ENCODE data around the gene PKN1.
A peak's percentile ranks its signal among the peaks of the same experiment; 100 is the strongest.

Gene PKN1

DNA sequence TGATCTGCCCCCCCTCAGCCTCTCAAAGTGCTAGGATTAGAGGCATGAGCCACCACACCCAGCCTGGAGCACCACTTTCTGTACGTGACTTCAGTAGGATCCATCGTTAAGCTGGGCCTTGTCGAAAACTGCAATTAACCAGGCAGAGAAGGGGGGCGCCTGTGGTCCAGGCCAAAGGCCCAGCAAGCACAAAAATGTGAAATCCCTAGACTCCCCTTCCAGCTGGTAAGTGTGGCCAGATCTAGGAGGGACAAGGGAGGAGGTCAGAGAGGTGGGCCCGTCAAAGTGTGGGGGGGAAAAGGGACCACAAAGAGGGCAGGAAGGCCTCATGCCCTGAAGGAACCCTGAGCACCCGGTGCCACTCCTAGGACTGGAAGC, 27.7 kb upstream of the PKN1 start:
- no peak for DNase-seq
- peaks cover 0 to 26% (median 5%) of the 10 kb centered on the region in 4 donors for H3K4me1 ChIP-seq
- TF ChIP-seq, protein P1, sequence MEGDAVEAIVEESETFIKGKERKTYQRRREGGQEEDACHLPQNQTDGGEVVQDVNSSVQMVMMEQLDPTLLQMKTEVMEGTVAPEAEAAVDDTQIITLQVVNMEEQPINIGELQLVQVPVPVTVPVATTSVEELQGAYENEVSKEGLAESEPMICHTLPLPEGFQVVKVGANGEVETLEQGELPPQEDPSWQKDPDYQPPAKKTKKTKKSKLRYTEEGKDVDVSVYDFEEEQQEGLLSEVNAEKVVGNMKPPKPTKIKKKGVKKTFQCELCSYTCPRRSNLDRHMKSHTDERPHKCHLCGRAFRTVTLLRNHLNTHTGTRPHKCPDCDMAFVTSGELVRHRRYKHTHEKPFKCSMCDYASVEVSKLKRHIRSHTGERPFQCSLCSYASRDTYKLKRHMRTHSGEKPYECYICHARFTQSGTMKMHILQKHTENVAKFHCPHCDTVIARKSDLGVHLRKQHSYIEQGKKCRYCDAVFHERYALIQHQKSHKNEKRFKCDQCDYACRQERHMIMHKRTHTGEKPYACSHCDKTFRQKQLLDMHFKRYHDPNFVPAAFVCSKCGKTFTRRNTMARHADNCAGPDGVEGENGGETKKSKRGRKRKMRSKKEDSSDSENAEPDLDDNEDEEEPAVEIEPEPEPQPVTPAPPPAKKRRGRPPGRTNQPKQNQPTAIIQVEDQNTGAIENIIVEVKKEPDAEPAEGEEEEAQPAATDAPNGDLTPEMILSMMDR (IDR thresholded peaks at IDR 0.05): no peak
- H3K36me3 ChIP-seq: peaks cover 80 to 99% (median 91%) of the 10 kb centered on the region in 3 donors
- H3K4me3 ChIP-seq: no peak overlapping the region
- H3K27me3 ChIP-seq: no peaks in the 10 kb centered on the region
- H3K27ac ChIP-seq: peak overlapping the region; percentile 66 to 67
- intact Hi-C loops (cut with DNase I; ENCODE audit: low total_unique reads): loop anchor here (10.0 kb wide), 1 partner anchor 261 kb away; no protein-coding TSS in a partner anchor
- no peaks in the 10 kb centered on the region for H3K9me3 ChIP-seq

DNA sequence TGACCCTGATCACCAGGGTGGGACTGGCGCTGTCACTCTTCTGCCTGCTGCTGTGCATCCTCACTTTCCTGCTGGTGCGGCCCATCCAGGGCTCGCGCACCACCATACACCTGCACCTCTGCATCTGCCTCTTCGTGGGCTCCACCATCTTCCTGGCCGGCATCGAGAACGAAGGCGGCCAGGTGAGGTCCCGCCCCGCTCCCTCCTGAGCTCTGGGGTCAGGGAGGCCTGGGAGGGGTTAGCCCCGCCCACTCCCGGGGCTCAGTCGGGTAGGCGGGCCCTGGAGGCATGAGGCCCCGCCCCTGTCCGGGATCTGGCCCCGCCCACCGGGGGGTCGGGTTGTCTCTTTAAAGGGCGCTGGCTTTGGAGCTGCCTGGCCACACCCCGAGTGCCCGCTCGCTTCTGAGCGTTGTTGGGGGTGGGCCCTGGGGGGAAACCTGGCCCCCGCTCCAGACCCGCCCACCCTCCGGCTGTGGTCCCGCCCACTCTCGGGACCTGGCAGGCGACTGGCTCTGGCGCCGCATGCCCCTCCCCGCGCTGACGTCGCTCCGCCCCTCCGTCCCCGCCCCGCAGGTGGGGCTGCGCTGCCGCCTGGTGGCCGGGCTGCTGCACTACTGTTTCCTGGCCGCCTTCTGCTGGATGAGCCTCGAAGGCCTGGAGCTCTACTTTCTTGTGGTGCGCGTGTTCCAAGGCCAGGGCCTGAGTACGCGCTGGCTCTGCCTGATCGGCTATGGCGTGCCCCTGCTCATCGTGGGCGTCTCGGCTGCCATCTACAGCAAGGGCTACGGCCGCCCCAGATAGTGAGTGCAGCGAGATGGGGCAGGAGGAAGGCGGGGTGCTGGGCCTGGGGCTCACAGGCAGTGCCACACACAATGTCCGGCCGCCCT, 27.1 kb upstream of the PKN1 start:
- Histone ChIP-seq H3K4me3 (peak overlapping the region in 1 of 2 donors; percentile 30), H3K4me1 (peaks cover 0 to 26% (median 5%) of the 10 kb centered on the region in 4 donors), H3K27me3 (no peaks in the 10 kb centered on the region), H3K9me3 (no peaks in the 10 kb centered on the region), H3K27ac (peak overlapping the region; percentile 66 to 67), H3K36me3 (peaks cover 81 to 99% (median 92%) of the 10 kb centered on the region in 3 donors)
- TF ChIP-seq, protein P1 (IDR thresholded peaks at IDR 0.05): peak; percentile 88 to 96
- peak; percentile 73 to 91 for DNase-seq
- intact Hi-C loops (cut with DNase I; ENCODE audit: low total_unique reads): loop anchor here (2.0 to 10.0 kb wide), 2 partner anchors 45 to 261 kb away; no protein-coding TSS in a partner anchor

DNA sequence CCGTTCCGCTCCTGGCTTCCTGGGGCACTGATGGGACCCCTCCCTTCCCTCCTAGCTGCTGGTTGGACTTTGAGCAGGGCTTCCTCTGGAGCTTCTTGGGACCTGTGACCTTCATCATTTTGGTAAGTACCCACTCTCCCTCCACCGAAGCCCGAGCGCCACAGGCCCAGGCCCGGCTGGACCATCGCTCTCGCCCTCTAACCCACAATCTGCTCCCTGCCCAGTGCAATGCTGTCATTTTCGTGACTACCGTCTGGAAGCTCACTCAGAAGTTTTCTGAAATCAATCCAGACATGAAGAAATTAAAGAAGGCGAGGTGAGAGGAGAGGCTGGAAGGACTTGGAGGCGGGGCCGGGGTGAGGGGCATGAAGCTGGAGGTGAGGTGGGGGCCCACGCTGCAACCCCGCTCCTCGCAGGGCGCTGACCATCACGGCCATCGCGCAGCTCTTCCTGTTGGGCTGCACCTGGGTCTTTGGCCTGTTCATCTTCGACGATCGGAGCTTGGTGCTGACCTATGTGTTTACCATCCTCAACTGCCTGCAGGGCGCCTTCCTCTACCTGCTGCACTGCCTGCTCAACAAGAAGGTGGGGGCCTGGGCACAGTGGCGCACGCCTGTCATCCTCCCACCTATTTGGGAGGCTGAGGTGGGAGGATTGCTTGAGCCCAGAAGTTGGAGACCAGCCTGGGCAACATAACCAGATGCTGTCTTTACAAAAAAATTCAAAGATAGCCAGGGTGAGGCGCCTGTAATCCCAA, 26.3 kb upstream of the PKN1 start:
- H3K27me3 ChIP-seq: no peaks in the 10 kb centered on the region
- H3K4me1 ChIP-seq: peaks cover 0 to 22% (median 5%) of the 10 kb centered on the region in 4 donors
- intact Hi-C loops (cut with DNase I; ENCODE audit: low total_unique reads): loop anchor here (2.0 to 10.0 kb wide), 2 partner anchors 46 to 262 kb away; no protein-coding TSS in a partner anchor
- no peak for DNase-seq
- TF ChIP-seq, protein P1 (IDR thresholded peaks at IDR 0.05): no peak
- H3K36me3 ChIP-seq: peaks cover 80 to 99% (median 92%) of the 10 kb centered on the region in 3 donors
- no peak overlapping the region for H3K4me3 ChIP-seq
- H3K27ac ChIP-seq: peak overlapping the region; percentile 66 to 67
- H3K9me3 ChIP-seq: no peaks in the 10 kb centered on the region

DNA sequence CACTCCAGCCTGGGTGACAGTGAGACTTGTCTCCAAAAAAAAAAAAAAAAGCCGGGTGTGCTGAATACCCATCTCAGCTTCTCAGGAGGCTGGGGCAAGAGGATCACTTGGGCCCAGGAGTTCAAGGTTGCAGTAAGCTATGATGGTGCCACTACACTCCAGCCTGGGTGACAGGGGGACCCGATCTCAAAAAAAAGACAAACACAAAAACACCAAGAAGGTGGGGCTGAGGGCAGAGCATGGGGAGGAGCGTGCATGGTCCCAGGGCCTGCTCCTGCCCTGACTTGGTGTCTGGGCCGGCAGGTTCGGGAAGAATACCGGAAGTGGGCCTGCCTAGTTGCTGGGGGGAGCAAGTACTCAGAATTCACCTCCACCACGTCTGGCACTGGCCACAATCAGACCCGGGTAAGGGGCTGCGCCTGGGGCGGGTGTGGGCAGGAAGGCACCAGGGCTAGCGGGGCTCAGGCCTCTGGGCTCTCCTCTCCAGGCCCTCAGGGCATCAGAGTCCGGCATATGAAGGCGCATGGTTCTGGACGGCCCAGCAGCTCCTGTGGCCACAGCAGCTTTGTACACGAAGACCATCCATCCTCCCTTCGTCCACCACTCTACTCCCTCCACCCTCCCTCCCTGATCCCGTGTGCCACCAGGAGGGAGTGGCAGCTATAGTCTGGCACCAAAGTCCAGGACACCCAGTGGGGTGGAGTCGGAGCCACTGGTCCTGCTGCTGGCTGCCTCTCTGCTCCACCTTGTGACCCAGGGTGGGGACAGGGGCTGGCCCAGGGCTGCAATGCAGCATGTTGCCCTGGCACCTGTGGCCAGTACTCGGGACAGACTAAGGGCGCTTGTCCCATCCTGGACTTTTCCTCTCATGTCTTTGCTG, 25.3 kb upstream of the PKN1 start:
- Histone ChIP-seq H3K27ac (peak overlapping the region; percentile 4 to 11), H3K9me3 (no peaks in the 10 kb centered on the region), H3K27me3 (no peaks in the 10 kb centered on the region), H3K36me3 (peaks cover 81 to 99% (median 94%) of the 10 kb centered on the region in 3 donors), H3K4me1 (peaks cover 0 to 23% (median 11%) of the 10 kb centered on the region in 4 donors), H3K4me3 (no peak overlapping the region)
- DNase-seq: no peak
- intact Hi-C loops (cut with DNase I; ENCODE audit: low total_unique reads): loop anchor here (2.0 to 10.0 kb wide), 2 partner anchors 47 to 263 kb away; no protein-coding TSS in a partner anchor
- TF ChIP-seq, protein P1 (IDR thresholded peaks at IDR 0.05): no peak
